Right forelimb (tissue), 1 donor: ENCODE results near the gene BCOR.

ENCODE experiments used
- DNase-seq: peaks from one replicate; pipeline ENCODE4 v3.0.0-alpha.2; 2018

Gene BCOR

DNA sequence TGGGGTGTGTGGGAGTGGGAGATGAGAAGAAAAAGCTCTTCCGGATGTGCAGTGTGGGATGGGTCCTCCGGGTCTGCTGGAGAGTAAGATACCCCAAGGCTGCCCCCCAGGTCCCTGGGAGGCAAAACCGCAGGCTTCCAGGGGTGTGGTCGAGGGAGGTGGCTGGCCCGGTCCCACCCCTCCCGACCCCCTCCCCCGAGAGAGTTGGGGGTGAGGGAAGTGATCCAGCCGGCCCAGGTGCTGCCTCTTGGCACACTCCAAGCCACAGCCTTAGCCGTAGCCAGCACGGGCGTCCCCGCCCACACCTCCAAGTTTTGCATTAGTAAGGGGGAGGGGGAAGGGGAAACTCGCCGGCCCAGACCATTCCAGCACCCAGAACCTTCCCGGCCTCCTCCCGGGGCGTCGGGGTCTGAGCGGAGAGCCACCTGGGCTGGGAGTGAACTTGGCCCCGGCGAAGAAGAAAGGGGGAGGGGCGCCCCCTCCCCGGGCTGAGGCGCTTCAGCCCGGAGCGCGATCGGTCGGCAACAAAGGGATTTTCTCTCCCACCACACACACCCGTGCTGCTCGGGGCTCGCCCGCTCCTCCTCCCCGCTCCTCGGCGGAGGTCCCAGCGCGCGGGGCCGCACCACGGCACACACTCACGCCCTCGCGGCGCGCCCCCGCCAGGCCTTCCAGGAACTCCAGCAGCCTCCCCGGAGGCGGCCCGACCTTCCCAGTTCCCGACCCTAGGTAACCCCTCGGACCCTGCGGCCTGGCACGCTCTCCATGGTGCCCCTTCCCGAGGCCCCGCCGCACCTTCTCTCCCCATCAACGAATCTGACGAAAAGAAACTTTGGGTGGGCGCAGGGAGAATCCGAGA is 14.4 kb downstream of the BCOR start:
- no peak for DNase-seq

- no peak for DNase-seq
Measured at GRCh38 chrX:40082447-40083119, 15.2 kb downstream of the BCOR start.

DNA sequence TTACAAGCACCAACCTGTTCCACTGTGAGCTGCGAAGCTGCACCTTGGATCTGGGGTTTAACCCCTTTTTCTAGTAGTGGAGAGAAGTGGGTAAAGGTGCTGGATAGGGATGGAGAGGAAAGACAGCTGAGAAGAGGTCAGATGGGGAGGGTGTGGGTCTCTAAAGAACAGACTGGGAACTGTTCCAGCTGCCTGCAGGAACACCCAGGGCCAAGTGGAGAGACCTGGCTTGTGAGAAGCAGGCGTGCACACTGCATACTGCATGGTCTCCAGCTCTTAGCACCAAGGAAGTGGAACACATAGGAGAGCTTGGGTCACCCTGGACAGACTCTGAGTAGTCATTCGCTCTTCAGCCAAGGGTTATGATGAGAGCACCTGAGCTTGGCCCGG is 16.1 kb downstream of the BCOR start:
- no peak for DNase-seq

DNA sequence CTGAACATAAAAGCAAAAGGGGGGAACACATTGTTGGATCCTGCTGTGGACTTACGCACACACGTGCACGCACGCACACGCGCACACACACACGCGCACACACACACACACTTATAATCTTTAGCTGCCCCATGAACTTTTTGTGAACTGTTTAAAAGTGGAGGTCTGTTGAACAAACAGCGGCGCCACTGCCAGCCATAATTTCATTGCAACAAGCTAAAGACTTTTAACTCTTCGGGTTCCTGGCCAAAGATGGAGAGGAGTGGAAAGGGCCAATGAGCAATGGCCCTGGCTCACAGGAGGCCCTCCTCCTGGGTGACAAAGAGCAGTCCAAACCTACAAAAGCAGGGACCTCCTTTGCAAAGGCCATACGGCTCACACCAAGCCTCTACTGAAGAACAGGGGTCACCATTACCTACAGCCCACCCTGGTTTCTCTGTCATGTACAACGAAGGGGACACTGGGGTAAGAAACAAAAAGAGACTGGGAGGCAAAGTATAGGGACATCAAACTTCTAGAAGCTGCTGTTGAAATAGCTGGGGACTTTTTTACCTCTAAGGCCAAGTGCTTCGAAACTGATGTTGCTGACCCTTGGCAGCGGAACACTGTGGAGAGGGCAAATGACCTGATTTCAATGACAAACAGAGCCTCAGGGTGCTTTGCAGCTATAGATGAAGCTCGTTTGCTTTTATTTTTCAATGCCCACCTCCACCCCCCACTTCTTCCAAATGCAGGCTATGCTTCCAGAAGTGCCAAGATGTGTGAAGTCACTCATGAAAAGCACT is 16.7 kb downstream of the BCOR start:
- DNase-seq: no peak

DNA sequence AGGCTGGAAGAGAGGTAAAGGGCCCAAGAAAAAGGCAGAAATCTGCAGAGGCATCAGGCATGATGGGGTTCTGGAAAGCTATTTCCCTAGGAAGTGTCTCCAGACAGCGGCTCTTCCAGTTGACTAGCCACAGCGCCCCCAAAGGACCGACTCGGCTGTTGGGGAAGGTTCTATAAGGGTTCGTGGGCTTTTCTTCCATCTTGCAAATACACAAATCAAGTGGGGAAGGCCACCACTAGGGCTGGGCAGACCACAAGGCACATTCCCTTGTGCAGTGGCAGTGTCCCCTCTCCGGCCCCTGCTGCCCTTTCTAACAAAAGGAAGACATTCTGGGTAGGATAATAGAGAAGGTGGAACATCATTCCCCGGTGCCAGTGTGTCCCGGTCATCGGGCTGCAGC is 18.2 kb downstream of the BCOR start:
- DNase-seq: no peak

- no peak for DNase-seq
Measured at GRCh38 chrX:40078489-40079227, 19.1 kb downstream of the BCOR start.

DNA sequence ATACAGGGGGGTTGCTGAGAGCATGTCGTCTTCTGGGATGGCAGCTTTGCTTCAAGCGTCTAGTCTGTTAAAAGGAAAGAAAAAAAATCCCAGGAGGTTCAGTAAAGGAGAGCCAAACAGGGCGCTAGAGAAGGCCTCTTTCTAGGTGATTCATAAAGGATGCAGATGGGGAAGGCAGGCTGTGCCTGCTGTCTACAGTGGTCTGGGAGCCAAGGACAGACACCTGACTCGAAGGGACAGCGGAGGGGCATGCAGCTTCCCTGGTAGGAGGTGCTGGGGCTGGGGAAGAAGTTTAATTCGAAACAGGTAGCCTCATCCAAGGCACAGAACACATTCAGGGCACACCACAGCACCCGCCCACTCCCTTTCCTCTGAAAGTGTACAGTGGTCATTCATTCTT is 19.9 kb downstream of the BCOR start:
- no peak for DNase-seq

DNA sequence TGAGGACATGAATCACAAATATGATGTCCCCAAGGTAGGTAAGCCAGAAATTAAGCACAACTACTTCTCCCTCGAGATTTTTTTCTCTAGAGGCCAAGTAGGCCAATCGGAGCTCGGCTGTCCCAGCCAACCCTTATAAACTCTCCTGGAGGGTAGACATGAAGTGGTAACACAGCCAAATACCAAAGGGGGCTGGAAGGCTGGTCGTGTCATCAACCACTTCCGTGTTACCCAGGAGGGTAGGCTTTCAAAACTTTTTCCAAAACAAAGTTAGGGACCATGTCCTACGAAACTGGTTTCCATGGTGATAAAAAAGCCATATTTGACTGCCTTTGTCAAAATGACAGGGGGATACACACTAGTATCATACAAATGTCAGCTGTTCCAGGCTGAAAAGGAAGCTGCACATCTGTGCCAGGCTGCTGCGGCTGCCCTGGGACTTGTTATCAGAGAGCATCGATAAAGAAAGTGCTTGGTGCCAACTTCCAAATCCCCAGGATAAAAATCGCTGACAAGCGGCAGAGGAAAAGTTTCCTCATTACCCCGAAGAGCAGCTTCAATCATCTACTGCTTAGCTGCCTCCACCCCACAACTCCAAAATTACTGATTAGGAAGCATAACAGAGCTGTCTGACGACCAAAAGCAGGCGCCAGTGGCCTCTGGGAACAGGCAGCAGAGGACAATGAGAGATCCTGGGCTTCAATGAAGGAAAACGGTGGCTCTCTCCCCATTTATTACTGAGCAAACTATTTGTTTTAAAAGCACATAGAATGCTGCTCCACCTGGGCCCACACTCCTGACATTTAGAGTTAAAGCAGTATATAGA is 20.8 kb downstream of the BCOR start:
- no peak for DNase-seq

GRCh38 chrX:40074959-40075332 is 22.8 kb downstream of the BCOR start:
- no peak for DNase-seq

DNA sequence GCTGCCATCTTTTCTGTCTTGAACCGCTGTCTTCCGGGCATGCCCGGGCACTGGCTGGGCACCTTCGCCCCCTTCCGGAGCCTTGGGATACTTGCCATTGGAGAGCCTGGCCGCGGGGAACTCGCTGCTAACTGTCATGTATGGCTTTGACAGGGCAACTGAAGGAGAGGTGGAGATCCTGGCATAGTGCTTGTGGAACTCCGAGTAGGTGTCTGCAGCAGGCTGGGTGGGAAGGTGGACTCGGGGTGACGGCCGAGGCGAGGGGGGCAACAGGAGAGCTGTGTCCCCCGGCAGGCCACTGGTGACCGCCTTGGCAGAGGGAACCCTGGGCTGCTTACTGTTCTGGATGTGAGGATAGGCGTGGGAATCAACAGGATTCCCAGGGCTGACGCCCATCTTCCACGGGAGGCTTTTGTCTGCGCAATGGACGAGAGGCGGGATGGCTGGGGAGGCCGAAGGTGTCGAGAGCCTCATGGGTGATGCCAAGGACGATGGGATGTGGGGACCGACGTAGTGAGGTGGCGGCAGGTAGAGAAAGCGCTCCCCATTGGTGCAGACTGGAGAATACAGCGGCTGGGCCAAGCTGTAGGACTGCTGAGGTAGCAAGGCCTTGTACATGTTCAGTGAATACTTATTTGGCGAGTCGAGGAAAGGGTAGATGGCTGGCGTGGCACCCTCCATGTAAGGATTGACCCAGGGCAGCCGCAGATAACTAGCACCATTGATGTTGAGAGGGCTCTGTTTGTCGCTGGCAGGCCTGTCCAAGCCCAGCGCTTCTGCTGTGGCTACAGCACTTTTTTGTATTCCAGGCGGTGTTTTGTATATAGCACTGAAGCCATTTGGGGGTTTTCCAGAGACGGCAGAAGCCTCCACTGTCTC is 23.4 kb downstream of the BCOR start:
- DNase-seq: no peak

- DNase-seq: no peak
Measured at GRCh38 chrX:40073439-40074054, 24.2 kb downstream of the BCOR start.

- no peak for DNase-seq
Measured at GRCh38 chrX:40072246-40072645, 25.5 kb downstream of the BCOR start.

DNA sequence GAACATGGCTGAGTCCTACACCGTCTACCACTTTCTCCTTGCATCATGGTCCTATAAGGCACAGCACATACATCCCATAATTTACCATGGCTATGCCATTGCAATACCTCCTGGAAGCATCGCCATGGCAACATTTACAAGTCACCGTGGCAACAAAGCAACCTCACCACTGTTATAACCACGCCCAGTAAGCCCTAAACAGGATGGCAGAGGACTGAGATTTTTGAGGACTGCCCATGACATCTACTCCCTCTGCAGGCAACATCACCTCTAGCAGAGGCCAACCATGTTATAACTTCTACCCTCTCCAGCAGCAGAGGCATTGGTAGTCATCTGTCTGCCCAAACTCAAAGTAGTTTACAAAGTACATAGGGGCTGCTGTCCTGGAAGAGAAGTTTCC is 29.7 kb downstream of the BCOR start:
- no peak for DNase-seq

GRCh38 chrX:40066700-40067099 is 31.1 kb downstream of the BCOR start:
- no peak for DNase-seq

DNA sequence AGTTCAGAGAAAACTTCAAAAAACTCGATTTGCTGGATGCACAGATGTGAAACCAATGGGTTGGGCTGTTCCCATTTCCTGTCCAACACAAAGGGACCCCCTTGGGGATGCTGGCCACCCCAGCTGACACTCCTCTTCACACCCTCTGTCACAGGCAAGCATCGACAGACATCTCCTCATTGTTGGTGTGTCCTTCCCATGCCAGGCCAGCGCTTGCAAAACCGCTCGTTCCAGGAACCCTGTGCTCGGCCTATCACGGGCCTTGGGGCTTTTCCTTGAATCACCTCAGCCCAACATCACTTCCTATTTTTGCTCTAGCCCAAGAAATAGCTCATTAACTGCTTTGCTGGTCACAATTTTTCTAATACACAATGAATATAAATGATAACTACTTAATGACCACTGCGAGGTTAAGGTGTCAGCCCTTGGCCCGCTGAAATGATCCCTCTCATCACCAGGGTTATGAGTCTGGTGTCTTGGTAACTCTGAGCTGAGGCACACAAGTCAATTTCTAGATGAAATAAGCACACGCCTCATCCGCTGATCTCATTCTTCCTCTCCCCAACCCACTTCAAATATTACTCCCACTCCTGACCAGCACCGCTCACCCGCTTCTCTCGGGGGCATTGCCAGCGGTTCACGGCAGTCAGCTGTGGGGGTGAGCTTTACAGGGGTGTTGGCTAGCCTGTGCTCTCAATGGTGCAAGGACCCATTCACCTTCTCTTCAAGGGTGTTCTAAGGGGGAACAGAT is 32.3 kb downstream of the BCOR start:
- no peak for DNase-seq

DNA sequence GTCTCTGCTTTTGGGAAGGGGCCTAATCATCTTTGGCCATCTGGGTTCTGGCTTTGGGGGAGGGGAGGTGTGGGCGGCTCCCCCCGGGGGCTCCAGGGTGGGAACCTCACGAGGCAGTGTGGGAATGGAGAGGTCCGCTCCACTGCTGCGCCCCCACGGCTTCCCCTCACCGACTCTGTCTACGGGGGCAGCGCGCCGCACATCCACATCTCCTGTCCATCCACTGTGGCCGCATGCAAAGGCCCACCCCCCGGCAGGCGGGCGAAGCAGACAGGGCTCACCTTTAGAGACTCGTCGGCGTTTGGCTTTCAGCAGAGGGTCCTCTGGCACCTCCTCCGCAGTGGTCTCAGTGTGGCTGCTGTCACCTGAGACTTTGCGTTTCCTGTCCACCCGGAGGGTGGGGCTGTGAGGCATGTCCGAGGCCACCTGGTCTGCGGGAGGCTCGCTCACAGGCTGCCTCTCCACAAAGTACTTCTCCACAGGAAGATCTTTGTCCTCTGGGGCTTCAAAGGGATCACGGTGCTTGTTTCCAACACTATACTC is 33.6 kb downstream of the BCOR start:
- DNase-seq: no peak

GRCh38 chrX:40063555-40063954 is 34.2 kb downstream of the BCOR start:
- DNase-seq: no peak

DNA sequence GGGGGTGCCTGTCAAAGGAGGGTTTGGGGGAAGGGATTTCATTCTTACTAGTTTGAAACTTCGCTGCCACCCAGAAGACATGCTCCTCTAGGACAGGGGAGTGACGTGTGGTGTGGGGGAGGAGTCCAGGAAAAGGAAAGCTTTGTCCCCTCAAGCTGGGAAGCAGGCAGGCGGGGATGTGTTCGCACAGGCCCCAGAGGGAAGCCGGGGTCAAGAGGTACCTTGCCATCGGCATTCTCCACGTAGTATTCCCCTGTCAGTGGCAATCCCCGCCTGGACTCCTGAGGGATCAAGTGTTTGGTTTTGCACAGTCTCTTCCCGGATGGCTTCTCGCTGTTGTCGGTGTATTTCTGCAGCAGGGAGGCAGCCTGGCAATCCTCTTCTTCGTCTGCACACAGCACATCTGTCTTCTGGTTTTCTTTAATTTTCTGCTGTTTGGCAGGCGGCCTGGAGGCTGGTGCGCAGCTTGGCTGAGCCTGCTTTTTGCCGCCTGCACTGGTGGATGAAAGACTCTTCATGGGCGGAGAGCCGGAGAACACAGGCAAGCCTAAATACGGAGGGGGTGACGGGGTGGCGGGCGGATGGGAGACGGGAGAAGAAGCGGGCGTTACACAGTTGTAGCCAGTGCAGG is 35.1 kb downstream of the BCOR start:
- no peak for DNase-seq
